Loucy (cell line): Measurements from ENCODE around the gene SCGB3A2.

Source experiments
- H2AFZ ChIP-seq: fragments of 200-600 bp; sonication (generic); 2 replicates; pipeline ENCODE4 v1.6.0; 2016; ENCODE audit warnings: antibody characterized with exemption, mild to moderate bottlenecking, low read length, moderate library complexity
- H3F3A ChIP-seq: fragments of 200-600 bp; 2 replicates; pipeline ENCODE4 v1.6.0; 2016; ENCODE audit warnings: antibody characterized with exemption, low read depth, mild to moderate bottlenecking
- H3K27me3 ChIP-seq: fragments of 200-600 bp; sonication (generic); 2 replicates; pipeline ENCODE4 v1.6.1; 2014; ENCODE audit warnings: low read length, mild to moderate bottlenecking; ENCODE audit not compliant: insufficient read depth, poor library complexity, severe bottlenecking
- H3K36me3 ChIP-seq: fragments of 200-600 bp; sonication (generic); 2 replicates; pipeline ENCODE4 v1.6.1; 2016; ENCODE audit warnings: low read length; ENCODE audit not compliant: insufficient read depth
- H3K4me1 ChIP-seq: fragments of 200-600 bp; sonication (generic); 2 replicates; pipeline ENCODE4 v1.5.1; 2014; ENCODE audit warnings: low read length, mild to moderate bottlenecking; ENCODE audit not compliant: insufficient read depth, poor library complexity, severe bottlenecking
- H3K4me2 ChIP-seq: fragments of 200-600 bp; sonication (generic); 2 replicates; pipeline ENCODE4 v1.6.0; 2014; ENCODE audit warnings: antibody characterized with exemption, low read length, low read depth, mild to moderate bottlenecking; ENCODE audit not compliant: poor library complexity, severe bottlenecking
- H3K4me3 ChIP-seq: fragments of 200-600 bp; sonication (generic); 2 replicates; pipeline ENCODE4 v1.5.1; 2014; ENCODE audit warnings: low read length, mild to moderate bottlenecking, mixed read lengths; ENCODE audit not compliant: poor library complexity, severe bottlenecking
- H3K79me2 ChIP-seq: fragments of 200-600 bp; sonication (generic); 2 replicates; pipeline ENCODE4 v1.6.1; 2014; ENCODE audit warnings: low read length; ENCODE audit not compliant: insufficient read depth
- H3K9ac ChIP-seq: fragments of 200-600 bp; sonication (generic); 2 replicates; pipeline ENCODE4 v1.6.0; 2014; ENCODE audit warnings: mild to moderate bottlenecking, low read depth, low read length, moderate library complexity; ENCODE audit not compliant: poor library complexity, severe bottlenecking
- H3K9me2 ChIP-seq: fragments of 200-600 bp; sonication (generic); replicated peaks from 2 replicates; pipeline ENCODE4 v1.6.1; 2016; ENCODE audit warnings: low read depth, low read length, mixed read lengths
- H3K9me3 ChIP-seq: fragments of 200-600 bp; sonication (generic); 2 replicates; pipeline ENCODE4 v1.6.1; 2014; ENCODE audit warnings: mild to moderate bottlenecking, antibody characterized with exemption, low read length, low read depth; ENCODE audit not compliant: insufficient read depth
- H4K20me1 ChIP-seq: fragments of 200-600 bp; sonication (generic); 2 replicates; pipeline ENCODE4 v1.6.0; 2014; ENCODE audit warnings: antibody characterized with exemption, low read length, mild to moderate bottlenecking; ENCODE audit not compliant: insufficient read depth, poor library complexity, severe bottlenecking
- CTCF ChIP-seq: fragments of 200-600 bp; sonication (generic); conservative IDR thresholded peaks from 2 replicates; pipeline ENCODE4 v1.5.1; 2014; ENCODE audit warnings: mild to moderate bottlenecking, antibody characterized with exemption, low read length
- EZH2phosphoT487 ChIP-seq: fragments of 200-600 bp; IDR thresholded peaks from 2 replicates; pipeline ENCODE4 v1.6.1; 2018; ENCODE audit warnings: antibody characterized with exemption, mild to moderate bottlenecking, moderate library complexity, borderline replicate concordance

Gene SCGB3A2

GRCh38 chr5:147832541-147832940, 46.0 kb upstream of the SCGB3A2 start:
- no peak overlapping the region for H3K4me3 ChIP-seq
- no peak for TF ChIP-seq EZH2phosphoT487
- TF ChIP-seq CTCF = no peak
- no peaks in the 10 kb centered on the region for H3K9me3 ChIP-seq
- peaks cover 16% of the 10 kb centered on the region for H3K27me3 ChIP-seq
- no peak overlapping the region for H3K9ac ChIP-seq
- H3F3A ChIP-seq = no peaks in the 10 kb centered on the region
- no peaks in the 10 kb centered on the region for H3K36me3 ChIP-seq
- H2AFZ ChIP-seq = no peak overlapping the region
- H4K20me1 ChIP-seq = no peaks in the 10 kb centered on the region
- H3K4me2 ChIP-seq = no peak overlapping the region
- H3K79me2 ChIP-seq = no peaks in the 10 kb centered on the region
- H3K4me1 ChIP-seq = no peaks in the 10 kb centered on the region
- no peaks in the 10 kb centered on the region for H3K9me2 ChIP-seq

GRCh38 chr5:147835386-147835798, 43.1 kb upstream of the SCGB3A2 start:
- H3K9ac ChIP-seq = no peak overlapping the region
- peaks cover 16% of the 10 kb centered on the region for H3K27me3 ChIP-seq
- no peak overlapping the region for H3K4me3 ChIP-seq
- H3K4me2 ChIP-seq = no peak overlapping the region
- H3K4me1 ChIP-seq = no peaks in the 10 kb centered on the region
- H3F3A ChIP-seq = no peaks in the 10 kb centered on the region
- H2AFZ ChIP-seq = no peak overlapping the region
- no peaks in the 10 kb centered on the region for H4K20me1 ChIP-seq
- TF ChIP-seq CTCF = no peak
- no peak for TF ChIP-seq EZH2phosphoT487
- H3K9me2 ChIP-seq = no peaks in the 10 kb centered on the region
- H3K36me3 ChIP-seq = no peaks in the 10 kb centered on the region
- H3K9me3 ChIP-seq = no peaks in the 10 kb centered on the region
- no peaks in the 10 kb centered on the region for H3K79me2 ChIP-seq

- H2AFZ ChIP-seq = no peak overlapping the region
- peaks cover 16% of the 10 kb centered on the region for H3K27me3 ChIP-seq
- no peak overlapping the region for H3K9ac ChIP-seq
- no peak for TF ChIP-seq EZH2phosphoT487
- no peak for TF ChIP-seq CTCF
- no peaks in the 10 kb centered on the region for H3F3A ChIP-seq
- no peak overlapping the region for H3K4me2 ChIP-seq
- H3K9me2 ChIP-seq = no peaks in the 10 kb centered on the region
- H3K4me3 ChIP-seq = no peak overlapping the region
- no peaks in the 10 kb centered on the region for H3K79me2 ChIP-seq
- H3K9me3 ChIP-seq = no peaks in the 10 kb centered on the region
- no peaks in the 10 kb centered on the region for H4K20me1 ChIP-seq
- H3K4me1 ChIP-seq = no peaks in the 10 kb centered on the region
- H3K36me3 ChIP-seq = no peaks in the 10 kb centered on the region
Measured at GRCh38 chr5:147836439-147836838, 42.1 kb upstream of the SCGB3A2 start.
